HG03442 (cell line): ENCODE data around the gene LARP4B.

Experiments used
- ATAC-seq: cut with Tn5 transposase; IDR thresholded peaks from one replicate; pipeline ENCODE4 v1.9.1; 2021; ENCODE audit warnings: mild to moderate bottlenecking, moderate library complexity; ENCODE audit not compliant: unreplicated experiment

Gene LARP4B

DNA sequence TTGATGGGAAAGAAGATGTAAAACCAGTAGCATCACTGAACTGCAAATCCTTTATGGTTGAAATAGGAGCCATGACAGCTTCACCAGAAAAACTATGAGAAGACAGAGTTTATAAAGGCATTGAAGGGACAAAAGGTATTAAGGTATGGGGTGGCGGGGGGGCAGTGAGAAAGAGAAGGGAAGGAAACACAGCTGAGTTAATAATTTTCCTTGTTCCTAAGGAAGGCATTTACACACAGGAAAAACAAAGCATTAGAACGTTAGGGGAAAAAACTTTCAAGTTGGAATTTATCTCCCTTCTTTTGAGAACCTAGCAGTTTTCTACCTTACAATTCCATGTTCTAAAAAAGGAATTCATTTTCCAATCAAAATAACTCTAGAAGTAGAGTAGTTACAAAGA lies 4.4 kb downstream of the LARP4B start:
- no peak for ATAC-seq

DNA sequence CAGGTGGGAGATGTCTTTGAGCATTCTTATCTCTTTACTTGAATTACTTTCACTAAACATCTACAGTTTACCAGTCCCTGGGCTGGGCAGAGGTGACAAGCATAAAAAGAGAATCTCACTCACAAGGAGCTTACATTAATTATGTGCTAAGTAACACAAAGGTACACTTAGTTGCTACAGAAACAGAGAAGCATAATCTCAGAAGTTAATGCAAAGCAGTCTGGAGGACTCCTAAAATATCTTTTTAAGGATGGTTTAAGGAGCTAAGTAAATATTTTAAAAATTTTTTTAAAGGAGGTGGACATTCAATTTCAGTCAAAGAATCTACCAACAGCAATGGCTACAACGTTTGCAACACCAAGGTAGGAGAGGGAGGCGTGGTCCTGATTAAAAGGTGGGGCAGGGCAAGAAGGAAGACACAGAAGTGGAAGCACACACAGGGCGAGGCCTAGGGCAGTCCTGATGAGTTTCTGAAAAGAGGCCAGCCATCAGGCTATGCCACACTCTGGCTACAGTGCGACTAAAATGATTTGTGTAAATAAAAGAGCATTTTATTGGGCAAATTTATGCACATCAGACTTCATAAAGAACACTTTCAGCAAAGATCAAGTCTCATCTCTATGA lies 5.3 kb downstream of the LARP4B start:
- no peak for ATAC-seq

DNA sequence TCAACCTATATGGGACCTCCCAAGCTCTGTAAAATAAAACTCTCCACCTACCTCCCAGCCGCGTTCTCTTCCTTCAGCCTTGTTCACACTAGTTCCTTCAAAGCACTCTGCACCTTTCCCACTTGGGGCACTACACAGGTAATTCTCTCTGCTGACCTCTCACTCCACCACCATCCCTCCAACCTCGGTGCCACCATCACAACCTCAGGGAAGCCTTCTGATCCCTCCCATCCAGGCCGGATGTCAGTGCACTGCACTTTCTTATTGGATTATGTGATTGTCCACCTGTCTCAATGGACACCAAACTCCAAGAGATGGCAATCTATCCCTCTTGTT lies 7.0 kb downstream of the LARP4B start:
- no peak for ATAC-seq

DNA sequence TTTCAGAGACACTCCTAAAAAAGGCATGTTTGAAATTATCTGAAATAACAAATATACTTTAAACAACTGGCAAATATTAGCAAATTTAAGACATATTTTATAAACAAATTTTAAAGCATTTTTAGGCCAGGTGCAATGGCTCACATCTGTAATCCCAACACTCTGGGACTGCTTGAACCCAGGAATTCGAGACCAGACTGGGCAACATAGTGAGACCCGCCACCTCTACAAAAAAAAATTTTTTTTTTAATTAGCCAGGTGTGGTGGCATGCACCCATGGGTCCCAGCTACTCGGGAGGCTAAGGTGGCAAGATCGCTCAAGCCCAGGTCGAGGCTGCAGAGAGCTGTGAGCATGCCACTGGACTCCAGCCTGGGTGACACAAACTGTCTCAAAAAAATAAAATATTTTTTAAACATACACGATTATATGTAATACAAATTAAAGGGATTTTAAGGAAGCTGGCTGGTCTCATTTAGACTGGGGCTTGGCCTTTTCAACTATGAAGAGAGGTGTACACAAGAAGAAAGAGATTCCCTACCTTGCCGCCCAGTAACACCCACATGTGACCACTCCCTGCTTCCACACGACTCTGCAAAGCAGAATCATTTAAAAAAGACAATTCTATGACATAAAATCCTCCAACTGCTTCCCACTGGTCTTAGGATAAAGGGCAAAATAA lies 7.5 kb downstream of the LARP4B start:
- ATAC-seq: no peak

DNA sequence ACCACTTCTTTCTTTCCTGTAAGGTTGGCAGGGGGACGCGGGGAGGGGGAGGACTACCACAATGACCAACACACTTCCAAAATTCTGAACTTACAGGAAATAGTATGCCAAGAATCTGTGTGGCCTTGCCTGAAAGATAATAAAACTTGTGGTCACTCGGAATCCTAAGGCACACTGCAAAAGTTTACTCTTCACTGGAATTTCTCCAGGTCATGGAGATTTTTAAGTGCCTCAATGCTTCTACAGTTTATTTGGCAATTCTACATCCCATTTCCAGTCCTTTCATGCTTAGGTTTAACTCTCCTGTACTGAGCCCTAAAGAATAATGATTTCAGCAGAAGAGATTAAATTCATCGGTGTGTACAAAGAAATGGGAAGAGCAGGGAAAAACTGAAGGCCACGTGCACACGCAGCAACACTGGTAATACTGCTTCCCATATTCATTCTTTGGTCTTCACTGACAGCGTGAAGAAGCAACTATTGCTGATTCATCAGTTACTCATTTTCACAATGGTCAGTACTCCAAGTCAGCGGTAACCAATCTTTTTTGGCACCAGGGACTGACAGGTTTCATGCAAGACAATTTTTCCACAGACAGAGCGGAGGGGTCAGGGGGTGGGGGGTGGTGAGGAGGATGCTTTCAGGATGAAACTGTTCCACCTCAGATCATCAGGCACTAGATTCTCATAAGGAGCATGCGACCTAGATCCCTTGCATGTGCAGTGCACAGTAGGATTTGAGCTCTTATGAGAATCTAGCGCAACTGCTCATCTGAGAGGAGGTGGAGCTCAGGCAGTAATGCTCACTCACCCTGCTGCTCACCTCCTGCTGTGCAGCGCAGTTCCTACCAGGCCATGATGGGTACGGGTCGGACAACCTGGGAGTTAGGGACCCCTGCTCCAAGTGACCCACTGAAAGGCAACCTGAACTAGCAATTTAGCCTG lies 9.8 kb downstream of the LARP4B start:
- no peak for ATAC-seq

DNA sequence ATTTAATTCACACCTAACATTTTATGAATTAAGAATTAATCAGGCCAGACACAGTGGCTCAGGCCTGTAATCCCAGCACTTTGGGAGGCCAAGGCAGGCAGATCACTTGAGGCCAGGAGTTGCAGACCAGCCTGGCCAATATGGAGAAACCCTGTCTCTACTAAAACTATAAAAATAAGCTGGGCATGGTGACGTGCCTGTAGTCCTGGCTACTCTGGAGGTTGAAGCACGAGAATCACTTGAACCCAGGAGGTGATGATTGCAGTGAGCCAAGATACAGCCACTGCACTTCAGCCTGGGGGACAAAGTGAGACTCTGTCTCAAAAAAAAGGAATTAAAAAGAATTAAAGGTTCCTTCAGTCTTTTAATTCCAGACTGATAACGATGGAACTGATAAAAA lies 11.1 kb downstream of the LARP4B start:
- ATAC-seq: no peak

DNA sequence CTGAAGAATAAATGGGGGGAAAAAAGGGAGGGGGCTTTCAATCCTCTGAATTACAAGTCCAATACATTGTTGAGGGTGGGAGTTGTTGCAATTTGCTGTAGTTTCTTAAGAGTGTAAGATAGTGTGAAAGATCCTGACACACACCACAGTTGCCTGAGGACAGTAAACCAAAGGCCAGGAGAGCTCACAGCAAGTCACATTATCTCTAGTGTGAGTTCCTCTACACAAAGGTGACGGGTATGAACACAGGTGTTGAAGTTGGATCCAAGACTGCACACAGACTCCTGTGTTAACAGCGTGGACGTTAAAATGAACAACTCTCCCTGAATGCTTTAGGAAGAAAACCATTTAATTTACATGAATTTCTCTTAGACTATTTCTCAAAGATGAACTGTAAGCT lies 12.0 kb downstream of the LARP4B start:
- no peak for ATAC-seq

DNA sequence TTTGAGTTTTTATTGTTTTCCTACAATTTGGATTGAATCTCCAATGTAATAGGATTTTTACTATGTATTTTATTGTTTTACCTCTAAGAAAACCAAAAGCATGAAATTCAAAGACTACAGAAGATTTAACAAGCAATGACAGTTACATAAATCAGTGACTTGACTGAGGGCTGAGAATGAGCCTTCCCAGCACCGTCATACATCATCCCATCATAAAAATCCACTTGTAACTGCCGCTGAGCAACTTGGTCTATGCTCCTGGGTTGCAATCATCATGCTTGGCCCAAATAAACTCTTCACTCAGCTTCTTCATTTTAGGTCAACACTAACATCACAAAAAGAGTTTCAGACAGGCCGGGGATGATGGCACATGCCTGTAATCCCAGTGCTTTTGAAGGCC lies 13.5 kb downstream of the LARP4B start:
- ATAC-seq: no peak

DNA sequence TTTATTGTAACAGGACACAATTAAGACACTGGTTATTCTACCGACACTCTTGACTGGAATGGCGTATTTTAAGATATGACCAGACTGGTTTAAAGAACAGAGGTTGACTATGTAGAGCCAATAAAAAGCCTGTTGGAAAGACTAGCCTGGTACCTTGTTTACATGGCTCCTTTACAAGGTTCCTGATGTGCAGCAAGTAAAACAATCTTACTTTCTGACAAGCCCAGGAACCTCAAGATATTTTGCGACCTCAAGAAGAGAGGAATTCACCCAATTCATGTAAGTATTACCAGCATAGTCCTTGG lies 14.1 kb downstream of the LARP4B start:
- no peak for ATAC-seq

DNA sequence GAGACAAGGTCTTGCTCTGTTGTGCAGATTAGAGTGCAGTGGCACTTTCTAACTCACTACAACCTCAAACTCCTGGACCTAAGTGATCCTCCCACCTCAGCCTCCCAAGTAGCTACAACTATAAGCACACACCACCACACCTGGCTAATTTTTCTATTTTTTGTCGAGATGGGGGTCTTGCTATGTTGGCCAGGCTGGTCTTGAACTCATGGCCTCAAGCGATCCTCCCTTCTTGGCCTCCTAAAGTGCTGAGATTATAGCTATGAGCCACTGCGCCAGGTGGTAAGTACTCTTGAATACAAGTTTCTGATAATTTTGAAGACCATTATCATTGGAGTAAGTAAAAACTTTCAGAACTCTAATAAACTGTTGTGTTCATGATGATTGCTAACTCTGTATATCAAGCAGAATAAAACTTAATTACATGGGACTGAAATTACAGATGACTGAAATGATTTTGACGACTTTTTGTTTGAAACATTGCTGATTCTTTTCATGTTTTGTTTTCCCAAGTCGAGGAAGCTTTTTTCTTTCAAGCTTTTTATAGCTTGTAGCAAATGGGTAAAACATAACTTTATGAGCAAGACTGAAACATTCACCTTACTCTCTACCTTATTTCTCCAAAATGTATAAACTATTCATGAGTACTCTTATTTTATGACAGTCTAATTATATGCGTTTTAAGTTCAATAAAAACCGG lies 14.6 kb downstream of the LARP4B start:
- ATAC-seq: no peak

DNA sequence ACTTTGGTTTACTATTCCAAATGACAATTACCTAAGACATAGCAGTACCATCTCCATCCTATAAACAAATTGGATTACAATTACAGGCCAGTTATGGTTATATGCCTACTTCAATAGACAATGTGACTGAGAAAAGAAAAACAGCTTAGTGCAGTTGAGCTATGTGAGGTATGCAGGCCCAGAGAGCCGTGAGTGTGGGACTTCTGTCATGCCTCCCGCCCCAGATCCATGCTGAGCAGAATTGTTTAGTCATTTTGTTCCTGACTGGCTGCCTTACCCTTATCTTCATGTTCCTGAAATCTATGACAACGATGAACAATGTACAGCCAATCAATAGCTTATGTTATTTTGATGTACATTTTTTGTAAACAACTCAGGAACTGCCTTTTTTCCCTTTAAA lies 21.7 kb downstream of the LARP4B start:
- no peak for ATAC-seq

DNA sequence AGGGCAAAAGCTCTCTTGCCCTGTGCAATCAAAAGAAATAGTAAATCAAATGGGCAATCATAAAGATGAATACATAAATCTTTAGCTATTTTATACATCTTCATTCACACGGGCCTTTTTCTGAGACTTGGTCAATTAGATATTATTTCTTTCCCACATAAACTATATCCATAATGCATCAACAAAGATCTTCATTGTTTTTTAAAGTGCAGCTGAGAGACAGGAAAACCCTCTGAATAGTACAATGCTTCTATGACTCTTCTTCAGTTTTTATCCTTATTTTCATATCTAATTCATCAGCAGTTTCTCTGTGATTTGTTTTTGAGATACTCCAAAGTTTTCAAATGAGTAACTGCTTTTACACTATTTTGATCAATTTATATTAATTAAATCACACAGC lies 25.5 kb downstream of the LARP4B start:
- ATAC-seq: no peak

DNA sequence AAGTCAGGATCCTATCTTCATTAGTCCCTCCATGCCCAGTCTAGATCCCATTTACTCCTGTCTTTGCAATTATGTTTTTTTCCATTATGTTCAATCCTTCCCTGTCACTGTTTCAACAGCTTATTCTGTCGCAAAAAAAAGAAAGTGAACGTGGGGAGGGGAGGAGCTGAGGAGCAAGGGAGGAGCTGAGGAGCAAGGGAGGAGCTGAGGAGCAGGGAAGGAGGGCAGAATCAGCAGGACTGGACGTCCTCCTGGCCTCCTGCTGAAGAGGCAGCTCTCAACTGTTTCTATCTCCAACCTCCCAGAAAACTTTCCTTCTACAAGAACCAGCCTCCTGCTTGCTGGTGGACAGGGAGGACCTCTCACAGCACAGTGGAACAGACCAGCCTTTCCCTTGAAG lies 26.0 kb downstream of the LARP4B start:
- ATAC-seq: no peak

DNA sequence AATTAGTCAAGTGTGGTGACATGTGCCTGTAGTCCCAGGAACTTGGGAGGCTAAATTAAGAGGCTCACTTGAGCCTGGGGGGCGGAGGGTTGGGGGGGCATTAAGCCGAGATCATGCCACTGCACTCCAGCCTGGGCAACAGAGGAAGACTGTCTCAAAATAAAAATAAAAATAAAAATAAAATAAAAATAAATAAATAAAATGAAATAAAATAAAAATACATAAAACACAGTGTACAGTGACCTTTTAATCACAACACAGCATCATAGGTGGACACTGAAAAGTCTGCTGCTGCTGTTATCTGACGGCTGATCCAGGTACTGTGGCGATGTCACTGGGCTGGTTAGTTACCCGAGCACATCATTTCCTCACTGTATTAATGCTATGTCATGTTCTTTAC lies 27.1 kb downstream of the LARP4B start:
- no peak for ATAC-seq

DNA sequence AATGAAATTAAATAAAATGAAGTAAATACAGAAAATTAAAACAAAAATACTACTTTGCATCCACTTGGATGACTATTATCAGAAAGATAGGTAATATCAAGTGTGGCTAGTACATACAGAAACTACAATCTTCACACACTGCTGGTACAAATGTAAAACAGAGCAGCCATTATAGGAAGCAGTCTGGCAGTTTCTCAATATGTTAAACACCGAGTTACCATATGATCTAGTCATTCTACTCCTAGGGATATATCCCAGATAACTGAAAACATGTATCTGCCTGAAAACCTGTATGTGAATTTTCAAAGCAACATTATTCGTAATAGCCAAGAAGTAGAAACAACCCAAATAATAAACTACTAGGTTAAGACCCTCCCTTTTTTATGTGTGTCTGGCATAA lies 33.4 kb downstream of the LARP4B start:
- no peak for ATAC-seq

DNA sequence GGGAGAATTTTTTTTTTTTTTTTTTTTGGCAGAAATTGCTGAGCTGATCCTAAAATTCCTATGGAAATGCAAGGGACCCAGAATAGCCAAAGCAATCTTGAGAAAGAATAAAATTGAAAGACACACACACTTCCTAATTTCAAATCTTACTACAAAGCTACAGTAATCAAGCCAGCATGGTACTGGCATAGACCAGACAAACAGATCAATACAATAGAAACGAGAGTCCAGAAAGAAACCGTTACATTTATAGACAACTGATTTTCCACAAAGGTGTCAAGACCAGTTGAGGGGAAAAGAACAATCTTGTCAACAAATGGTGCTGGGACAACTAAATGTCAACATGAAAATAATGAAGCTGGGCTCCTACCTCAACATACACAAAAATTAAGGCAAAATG lies 34.5 kb downstream of the LARP4B start:
- ATAC-seq: no peak

DNA sequence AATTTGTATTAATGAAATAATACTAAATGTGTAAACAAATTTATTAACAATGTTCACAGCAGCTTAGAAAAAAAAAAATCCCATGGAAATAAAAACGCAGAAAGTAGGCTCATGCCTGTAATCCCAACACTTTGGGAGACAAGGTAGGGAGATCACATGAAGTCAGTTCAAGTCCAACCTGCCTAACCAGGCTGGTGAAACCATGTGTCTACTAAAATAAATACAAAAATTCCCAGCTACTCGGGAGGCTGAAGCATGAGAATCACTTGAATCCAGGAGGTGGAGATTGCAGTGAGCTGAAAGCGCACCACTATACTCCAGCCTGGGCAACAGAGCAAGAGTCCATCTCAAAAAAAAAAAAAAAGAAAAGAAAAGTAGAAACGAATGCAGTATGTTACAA lies 36.2 kb downstream of the LARP4B start:
- no peak for ATAC-seq

DNA sequence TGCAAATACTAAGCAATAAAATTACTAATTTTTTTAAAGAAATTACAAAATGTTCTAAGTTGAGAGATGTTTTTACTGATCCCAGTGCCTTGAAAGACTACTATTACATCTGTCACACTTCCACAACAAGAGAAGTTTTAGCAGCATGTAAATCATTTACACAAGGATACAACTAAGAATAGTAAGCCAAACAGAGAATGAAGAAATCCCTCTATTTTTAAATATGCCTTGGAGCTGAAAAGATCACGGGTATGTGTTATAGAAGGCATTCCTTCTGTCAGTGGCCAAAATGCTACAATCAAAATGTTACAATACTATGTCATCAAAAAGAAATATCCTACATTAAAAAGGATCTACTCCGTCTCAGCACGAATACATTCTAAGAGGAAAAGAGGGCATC lies 52.6 kb downstream of the LARP4B start:
- ATAC-seq: no peak

DNA sequence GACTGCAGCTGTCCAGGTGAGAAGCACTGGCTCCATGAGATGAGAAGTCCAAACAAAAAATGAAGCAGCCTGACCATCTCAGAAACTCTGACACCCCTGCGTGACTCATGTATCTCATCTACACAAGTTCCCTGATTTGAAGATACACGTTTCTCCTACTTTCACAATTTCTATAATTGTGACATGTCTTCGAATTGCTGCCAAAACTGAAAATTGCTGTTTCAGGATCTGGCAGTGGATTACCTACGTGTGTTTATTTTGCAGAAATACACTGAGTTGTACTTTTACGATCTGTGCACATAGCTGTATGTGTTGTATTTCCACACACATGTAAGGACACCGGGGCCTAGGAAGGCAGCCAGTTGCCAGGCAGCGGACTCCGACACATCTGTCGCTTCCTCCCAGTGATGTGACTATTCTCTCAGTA lies 53.2 kb downstream of the LARP4B start:
- no peak for ATAC-seq

DNA sequence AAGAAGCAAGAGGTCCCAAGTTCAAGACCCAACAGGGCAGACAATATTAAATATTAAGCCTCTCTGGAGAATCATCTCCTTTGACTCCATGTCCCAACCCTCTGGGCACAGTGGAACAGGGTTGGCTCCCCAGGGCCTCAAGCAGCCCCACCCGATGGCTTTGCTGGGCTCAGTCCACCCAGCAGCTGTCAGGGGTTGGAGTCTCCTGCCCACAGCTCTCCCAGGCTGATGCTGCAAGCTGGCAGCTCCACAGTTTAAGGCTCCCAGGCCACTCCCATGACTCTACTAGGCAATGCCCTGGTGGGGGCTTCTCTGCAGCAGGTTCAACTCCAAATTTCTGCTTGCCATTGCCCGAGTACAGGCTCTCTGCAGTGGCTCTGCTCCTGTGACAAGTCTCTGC lies 55.1 kb downstream of the LARP4B start:
- ATAC-seq: no peak

DNA sequence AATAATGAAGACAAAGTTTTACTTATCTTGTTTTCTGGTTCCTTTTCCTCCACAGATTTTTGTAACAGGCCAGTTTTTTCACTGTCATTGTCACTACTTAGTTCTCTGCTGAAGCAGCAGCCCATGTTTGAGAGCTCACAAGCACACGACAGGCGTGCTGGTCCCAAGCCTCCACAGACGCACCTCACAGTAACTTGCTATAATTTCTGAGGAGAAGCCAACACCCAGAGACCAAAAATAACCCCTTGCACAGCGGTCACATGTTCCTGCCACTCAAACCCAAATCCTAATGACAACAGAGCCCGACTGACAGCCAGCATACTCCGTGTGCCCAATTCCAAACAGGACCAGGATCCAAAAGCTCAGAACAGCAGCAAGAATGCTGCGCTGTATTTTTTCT lies 58.5 kb downstream of the LARP4B start:
- no peak for ATAC-seq

DNA sequence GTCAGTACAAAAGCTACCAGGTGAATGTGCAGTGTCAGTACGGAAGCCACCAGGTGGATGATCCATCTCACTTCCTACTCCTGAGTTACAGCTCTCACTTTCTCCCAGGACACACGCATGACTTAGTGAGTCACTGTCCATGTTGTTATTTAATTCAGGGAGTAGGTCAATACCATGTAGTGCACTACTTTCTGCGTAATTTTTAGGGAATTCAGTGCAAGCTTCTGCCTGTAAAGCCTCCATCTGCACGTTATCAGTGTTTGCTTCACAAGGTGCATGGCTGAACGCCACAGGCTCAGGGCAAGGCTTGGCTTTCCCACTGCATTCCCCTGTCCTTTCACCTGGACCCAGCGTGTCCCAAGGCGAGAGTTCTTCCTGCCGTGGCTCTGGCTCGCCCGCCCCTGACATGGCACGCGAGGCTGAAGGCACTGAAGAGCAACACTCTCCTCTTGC lies 59.5 kb downstream of the LARP4B start:
- ATAC-seq: no peak
